Stimulated activated CD4-positive, alpha-beta T cell treated with anti-CD3 and anti-CD28 coated beads, Interleukin-1b, Interleukin-23, amount 100 ng/mL, for 1 hour (primary cell): ENCODE results near the gene DDR2.
"Not testable (repeated sequence)": the region's sequence is repeated elsewhere in the genome, so short reads cannot be mapped to it uniquely, and the experiment has no call there.

ENCODE experiments used
- DNase-seq, 2 donors: peaks; one replicate each; pipeline ENCODE4 v3.0.0-alpha.2; 2020; ENCODE audit warnings: low read depth in 2 of 2

DDR2 gene

GRCh38 chr1:162772571-162773154, 140.4 kb downstream of the DDR2 start:
- no peak for DNase-seq

- DNase-seq: no peak
Observed at GRCh38 chr1:162774007-162774406, 141.7 kb downstream of the DDR2 start.

GRCh38 chr1:162779043-162779442, 146.8 kb downstream of the DDR2 start:
- no peak for DNase-seq

DNA sequence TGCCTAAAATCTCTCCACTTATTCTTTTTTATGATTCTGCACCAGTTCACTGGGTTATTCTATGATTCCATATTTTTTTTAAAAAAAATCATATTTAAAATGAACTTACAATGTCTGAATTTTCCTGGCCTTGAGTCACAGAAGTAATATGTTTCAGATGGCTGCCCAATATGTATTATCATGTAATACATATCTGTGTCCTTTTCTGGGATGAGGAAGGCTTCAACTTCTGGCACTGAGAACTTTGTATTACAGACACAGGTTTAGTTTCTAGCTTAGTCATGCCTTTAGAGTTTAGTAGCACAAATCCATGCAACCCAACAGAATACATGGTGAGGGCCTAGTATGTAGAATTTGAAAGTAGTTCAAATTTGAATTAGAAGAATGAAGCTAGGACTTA, 150.4 kb downstream of the DDR2 start:
- no peak for DNase-seq

GRCh38 chr1:162784926-162785325, 152.7 kb downstream of the DDR2 start:
- DNase-seq: not testable (repeated sequence)

GRCh38 chr1:162788783-162789182, 156.5 kb downstream of the DDR2 start:
- not testable (repeated sequence) for DNase-seq

GRCh38 chr1:162790303-162790984, 158.2 kb downstream of the DDR2 start, which contains the start of gene HSD17B7:
HSD17B7 (plus strand) TSS chr1:162790702; CDS start chr1:162790801, 99 bp downstream.
- peak; percentile 21 to 33 for DNase-seq

GRCh38 chr1:162790985-162791357, 158.7 kb downstream of the DDR2 start:
- not testable (repeated sequence) for DNase-seq

DNA sequence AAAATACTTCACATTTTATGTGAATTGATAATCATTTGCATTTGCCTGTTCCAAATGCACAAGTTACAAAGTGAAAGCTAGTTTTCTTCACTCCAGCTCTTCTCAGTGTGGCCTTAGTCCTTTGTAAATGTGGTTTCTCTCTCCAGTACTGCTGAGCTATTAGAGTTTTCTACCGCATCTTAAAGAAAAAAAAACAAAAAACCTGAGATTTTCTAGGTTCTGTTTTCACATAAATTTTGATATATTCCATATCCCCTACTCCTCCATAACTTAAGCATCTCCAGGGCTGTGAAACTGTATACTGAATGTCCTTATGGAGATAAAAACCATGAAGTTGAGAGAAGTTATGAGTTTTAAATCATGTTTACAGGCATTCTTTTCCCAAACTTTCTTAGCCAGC, 162.0 kb downstream of the DDR2 start:
- not testable (repeated sequence) for DNase-seq

GRCh38 chr1:162796617-162797279, 164.5 kb downstream of the DDR2 start:
- not testable (repeated sequence) for DNase-seq

DNA sequence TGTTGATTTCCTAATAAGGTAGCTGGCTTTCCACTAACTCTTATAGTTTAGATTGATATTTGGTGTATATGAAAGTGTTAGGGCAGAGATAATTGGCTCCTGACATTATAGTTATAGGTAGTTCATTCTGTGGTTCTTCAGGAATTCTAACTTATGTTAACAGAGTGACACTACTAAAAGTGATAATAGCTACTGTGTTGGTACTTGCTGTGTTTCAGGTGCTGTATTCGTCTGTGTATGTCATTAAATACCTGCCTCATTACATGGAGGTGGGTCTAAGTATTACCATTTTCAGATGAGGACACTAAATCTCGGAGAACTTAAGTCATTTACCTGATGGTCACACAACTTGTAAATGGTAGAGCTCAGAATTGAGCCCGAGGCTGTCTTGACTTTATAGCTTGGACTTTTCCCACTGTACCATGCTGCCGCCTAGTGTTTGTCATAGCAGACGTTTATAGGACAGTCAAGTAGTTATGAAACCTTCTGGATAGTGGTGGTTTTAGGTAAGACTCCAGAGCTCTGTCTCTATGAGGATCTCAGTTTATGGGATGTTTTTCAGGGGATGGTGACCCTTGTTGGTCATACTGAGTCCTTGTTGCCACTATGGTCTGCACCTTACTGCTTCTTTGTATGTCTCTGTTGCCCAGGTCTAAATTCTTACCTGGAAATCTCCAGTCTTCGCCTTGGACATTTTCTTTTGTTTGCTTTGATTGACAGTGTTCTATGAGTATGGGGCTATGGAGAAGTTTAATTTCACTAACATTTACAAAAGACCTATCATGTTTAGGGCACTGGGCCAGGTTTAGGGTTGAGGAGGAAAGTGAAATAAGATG, 167.9 kb downstream of the DDR2 start:
- DNase-seq: not testable (repeated sequence)

DNA sequence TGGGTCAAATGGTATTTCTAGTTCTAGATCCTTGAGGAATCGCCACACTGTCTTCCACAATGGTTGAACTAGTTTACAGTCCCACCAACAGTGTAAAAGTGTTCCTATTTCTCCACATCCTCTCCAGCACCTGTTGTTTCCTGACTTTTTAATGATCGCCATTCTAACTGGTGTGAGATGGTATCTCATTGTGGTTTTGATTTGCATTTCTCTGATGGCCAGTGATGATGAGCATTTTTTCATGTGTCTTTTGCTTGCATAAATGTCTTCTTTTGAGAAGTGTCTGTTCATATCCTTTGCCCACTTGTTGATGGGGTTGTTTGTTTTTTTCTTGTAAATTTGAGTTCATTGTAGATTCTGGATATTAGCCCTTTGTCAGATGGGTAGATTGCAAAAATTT, 175.2 kb downstream of the DDR2 start:
- DNase-seq: not testable (repeated sequence)

GRCh38 chr1:162812357-162812756, 180.1 kb downstream of the DDR2 start:
- DNase-seq: not testable (repeated sequence)

DNA sequence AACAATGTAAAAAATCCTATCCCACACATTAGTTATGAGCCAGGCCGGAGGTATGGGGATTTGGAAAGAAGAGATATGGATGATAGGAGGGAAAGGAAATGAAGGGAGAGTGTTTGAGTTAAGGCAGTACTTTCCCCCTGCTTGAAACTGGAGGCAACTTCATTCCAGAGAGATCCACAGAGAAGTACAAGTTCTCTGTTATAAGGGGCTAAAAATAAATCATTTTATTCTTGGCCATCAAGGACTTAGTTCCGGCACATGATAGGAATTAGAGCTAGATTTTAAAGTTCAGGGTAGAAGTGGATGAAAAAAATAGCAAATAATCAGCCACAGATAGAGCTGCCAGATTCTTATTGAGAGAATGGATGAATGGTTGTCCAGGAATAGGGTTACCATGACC, 185.9 kb downstream of the DDR2 start:
- DNase-seq: not testable (repeated sequence)

DNA sequence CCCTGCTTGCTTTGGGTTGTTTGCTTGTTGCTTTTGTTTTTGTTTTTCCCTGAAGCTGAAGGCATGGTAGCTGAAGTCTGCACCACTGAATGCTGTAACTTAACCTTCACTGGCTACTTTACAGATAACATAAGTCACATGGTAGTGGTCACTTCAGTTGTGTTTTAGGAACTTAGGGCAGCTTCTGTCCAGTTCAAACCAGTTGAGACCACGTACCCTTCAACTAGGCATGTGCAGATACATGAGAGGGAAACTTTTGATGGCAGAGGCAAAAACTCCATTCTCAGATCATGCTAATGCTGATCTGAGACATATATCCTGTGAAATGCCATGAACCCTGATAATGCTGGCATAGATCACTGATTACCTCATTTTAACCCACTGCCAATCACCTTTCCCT, 186.4 kb downstream of the DDR2 start:
- not testable (repeated sequence) for DNase-seq

DNA sequence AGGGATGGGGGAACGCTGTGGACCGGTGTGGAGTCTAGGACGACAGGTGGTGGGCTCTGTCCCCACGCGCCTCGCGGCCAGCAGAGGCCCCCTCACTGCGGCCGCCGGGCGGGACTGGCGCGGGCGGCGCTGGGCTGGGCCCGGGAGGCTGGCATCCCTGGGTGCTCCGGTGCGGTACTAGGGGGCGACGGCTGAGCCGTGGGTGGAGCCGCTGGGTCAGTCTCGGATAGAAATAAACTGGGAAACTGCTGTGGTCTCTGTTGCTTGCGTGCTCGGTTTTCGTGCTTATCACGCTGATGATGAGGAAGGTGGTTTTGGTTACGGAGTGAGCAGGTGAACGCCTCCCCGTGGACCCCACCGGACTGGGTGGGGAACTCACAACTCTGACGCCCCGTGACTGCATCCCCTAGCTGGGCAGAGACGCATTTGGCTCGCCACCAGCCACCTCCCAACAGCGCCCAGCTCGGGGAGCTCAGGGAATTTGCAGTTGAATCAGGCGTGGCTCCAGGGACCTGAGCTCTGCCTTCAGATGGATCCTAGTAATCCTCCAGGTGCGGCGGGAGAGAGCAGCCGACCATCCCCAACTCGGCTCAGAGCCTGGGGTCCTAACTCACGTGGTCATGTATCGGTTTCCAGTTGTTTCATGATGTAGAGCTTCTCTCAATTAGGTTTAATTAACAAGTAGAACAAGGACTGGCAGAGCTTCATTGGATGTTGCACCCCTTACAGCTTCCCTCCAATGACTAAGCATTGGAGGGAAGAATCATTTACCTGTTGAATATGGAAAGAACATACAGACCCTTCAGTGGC, 190.3 kb downstream of the DDR2 start:
- DNase-seq: no peak

DNA sequence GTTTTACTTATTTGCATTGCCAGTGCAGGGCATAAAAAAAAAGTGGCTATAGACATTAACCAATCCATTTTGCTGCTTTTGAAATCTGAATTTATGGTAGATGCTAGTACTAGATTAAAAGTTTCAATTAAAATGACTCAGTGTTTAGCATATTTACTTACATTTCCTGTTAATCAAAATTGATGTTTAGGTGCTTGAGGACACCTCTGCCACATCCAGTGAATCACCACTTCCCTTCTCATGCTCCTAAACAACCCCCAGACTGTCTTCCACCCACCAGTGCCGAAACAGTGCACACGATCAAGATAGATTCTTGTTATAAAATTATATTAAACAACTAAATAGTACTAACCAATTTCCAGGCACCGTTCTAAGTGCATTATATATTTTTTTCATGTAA, 191.0 kb downstream of the DDR2 start:
- no peak for DNase-seq

DNA sequence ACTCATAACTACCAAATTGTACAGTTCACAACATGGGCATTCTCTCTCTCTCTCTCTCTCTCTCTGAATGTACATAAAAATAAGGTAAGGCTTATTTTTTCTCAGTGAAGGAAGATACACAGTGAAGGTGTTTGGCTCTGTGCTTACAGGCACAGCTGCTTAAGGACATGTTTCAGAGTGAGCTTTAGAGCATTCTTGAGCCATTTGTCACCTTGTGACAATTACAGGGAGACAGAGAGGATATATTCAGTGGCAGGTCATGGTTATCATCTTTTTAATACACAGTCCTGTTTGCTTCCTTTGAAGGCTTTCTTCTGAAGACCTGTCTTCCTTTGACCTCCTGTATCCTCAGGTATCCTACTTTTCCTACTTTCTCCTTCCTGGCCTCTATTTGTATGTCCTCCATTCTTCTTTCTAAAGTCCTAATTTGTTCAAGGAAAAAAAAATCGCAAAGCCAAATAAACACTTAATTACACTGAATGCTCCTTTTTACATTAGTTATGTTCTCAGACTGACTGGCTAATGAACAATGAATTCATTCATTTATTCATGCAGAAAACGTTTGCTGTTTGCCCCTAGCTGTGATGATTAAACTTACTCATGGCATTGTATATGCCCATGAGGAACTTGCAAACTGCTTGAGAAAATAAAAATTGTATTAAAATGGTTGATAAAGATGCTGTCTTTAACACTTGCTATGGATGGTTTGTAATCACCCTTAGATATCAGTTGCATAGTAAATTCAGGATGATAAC, 191.7 kb downstream of the DDR2 start:
- no peak for DNase-seq

GRCh38 chr1:162829268-162829667, 197.0 kb downstream of the DDR2 start:
- DNase-seq: no peak

GRCh38 chr1:162832470-162832869, 200.2 kb downstream of the DDR2 start:
- DNase-seq: no peak
